AML-193 (cell line): ENCODE data around the gene SRSF1.
"Not testable (repeated sequence)": the region's sequence is repeated elsewhere in the genome, so short reads cannot be mapped to it uniquely, and the experiment has no call there.

Experiments used
- DNase-seq, 2 experiments: peaks; one replicate each; lab custom pipeline; 2025; lab: John Stamatoyannopoulos, UW

SRSF1 gene, protein sequence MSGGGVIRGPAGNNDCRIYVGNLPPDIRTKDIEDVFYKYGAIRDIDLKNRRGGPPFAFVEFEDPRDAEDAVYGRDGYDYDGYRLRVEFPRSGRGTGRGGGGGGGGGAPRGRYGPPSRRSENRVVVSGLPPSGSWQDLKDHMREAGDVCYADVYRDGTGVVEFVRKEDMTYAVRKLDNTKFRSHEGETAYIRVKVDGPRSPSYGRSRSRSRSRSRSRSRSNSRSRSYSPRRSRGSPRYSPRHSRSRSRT

DNA sequence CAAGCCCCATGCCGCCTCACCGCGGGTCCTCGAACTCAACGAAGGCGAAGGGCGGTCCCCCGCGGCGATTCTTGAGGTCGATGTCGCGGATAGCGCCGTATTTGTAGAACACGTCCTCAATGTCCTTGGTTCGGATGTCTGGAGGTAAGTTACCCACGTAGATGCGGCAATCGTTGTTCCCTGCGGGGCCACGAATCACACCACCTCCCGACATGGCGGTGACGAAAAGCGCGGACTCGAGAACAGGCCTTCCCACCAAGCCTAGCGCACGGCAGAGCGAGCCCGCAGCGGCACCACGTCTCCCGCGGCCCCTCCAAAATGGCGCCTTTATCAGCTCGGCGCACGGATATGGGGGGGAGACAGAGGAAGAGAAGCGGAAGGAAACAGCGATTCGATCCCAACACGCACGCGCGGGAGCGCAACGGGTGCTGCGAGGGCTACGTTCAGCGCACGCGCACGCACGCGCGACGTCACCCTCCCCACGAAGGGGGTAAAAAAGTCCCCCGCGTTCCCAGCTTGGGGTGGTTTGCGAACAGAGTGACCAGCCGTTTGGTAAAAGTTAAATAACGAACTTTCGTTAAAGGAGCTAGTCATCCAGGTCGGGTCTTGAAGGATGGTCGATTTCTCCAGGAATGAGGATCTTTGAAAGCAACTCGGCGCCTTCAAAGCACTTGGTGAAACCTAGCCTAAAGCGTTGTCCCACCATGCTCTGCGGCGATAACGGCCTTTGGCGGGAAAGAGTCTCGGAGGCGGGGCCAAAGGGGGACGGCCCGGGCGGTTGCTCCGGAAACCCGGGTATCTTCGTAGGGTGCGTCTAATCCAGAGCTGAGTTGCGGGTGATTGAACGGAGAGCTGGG, at the start of gene SRSF1:
TSS of gene SRSF1 (minus strand) at position 323 of the 857 bp plus-strand sequence. CDS start at position 214, 109 bp downstream.
- DNase-seq, result peak; percentile 98 to 99

DNA sequence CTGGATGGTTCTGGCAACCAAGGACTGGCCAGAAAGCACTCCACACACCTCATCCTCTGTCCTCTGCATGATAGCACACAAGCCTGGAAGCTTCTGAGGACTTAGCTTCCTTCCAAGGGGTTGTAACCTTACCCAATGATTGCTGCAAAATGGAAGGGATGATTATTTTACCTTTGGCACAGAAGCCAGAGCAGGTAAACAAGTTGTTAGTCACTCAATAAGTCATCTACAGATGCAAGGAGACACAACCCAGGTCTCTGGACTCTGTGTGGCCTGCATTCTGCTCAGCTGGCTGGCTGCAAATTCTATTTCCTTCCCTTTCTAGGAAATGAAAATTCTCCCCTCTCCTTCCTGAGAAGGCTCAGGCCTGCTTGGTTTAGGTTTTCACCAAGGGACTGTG, 49.4 kb upstream of the SRSF1 start:
- no peak for DNase-seq

DNA sequence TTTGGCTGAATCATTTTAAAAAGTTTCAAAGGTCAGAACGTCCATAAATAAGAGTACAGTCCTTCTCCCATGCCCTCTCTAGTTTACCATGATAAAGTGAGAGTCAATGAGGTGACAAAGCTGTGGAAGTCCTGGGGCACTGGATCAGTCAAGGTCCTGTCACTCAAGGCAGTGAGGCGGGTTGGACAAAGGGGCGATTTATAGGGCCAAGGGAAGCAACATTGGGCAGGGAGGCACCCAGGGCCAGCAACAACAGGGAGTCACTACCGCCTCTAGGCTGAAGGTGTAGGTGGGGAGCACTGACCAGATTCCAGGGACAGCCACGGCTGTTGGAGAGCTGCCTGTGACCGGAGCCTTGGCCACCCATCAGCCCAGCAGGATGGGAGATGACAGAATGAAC, 47.6 kb upstream of the SRSF1 start:
- no peak for DNase-seq

DNA sequence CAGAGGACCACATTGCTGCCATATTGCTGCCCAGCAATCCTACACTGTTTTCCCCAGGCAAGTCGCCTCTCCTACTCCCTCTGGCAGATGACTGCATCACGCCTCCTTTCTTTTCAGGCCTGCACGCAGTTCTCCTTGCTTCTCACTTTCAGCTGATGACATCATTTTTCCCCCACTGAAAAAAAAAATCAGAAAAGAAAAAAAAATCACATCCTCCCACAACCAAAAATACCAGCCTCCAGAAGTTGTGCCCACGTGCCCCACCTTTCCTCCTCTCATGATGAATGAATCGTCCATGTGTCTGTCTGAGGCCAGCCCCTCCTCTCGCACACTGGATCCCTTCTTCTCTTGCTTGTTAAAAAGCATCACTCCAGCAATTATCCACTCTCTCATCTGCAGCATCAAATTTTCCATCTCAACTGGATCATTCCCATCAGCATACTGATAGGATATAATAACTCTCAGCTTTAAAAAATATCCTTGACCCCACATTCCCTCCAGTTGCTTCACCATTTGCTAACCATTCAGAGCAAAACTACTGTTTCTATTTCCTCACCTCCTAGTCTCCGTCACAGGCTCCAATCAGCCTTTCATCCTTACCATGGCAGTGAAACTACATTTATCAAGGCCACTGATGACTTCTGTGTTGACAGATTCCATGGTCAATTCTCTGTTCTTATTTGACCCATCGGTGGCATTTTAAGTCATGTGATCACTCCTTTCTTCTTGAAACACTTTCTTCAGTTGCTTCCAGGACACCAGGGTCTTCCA, 46.1 kb upstream of the SRSF1 start:
- DNase-seq, result no peak

DNA sequence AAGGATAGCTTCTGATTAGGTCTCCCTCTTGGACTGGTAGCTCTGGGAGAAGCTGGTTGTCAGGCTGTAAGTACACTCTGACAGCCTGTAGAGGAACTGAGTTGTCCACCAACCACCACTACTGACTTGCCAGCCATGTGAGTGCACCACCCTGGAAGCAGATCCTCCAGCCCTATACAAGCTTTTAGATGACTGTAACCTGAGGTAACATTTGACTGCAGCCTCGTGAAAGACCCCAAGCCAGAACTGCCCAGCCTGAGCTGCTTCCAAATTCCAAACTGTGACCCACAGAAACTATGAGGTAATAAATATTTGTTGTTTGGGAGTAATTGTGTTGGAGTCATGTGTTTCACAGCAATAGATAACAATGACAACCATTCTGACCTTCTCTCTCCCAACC, 45.4 kb upstream of the SRSF1 start:
- DNase-seq, result no peak

DNA sequence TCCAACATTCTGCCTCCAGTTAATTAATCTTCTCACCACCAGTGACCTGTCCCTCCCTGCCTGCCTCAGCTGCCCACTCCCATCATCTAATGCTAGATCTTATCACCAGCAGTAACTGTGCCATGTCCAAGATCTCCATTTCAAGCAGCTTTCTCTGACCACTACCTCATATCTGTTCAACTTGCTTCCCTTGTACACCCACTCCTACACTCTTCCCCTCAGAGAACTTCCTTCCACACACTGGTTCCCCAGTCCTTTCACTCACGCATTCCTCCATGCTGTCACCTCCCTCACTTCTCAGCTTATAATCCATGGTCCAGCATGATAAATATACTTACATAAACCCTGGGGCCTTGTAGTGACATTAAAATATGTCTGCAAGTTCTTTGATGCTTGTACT, 44.4 kb upstream of the SRSF1 start:
- DNase-seq, result no peak

DNA sequence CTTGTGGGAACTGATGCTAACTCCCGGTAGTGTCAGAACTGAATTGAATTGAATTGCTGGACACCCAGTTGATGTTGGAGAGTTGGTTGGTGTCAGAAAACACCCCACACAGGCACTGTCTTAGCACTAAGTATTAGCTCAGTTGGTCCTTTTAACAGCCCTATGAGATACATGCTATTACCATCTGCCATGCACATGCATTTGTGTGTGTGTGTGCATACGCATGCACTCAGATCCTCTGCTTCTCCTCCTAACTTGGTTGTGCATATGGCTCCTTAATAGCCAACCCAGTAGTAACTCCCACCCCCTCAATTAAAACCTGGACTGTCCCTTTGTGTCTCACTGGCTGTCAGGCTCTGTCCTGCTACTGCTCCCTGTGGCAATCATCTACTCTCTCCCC, 43.9 kb upstream of the SRSF1 start:
- DNase-seq, result no peak

DNA sequence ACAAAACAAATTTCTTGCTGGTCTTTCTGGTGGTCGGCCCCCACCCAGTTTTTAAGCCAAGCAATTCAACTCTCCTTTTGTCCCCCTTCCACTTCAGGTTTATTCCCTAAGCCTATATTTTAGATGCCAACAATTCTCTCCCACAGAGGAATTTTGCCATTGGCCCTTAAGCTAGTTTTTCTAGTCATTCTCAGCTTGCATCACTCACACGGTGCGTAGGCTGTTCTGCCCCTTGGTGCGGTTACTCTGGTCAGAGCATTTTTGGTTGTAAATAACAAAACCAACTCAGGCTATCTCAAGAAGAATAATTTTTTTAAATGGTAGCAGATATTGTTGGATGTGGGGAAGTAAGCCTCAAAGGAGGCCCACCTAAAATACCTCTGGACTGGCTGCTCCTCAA, 42.5 kb upstream of the SRSF1 start:
- no peak for DNase-seq

DNA sequence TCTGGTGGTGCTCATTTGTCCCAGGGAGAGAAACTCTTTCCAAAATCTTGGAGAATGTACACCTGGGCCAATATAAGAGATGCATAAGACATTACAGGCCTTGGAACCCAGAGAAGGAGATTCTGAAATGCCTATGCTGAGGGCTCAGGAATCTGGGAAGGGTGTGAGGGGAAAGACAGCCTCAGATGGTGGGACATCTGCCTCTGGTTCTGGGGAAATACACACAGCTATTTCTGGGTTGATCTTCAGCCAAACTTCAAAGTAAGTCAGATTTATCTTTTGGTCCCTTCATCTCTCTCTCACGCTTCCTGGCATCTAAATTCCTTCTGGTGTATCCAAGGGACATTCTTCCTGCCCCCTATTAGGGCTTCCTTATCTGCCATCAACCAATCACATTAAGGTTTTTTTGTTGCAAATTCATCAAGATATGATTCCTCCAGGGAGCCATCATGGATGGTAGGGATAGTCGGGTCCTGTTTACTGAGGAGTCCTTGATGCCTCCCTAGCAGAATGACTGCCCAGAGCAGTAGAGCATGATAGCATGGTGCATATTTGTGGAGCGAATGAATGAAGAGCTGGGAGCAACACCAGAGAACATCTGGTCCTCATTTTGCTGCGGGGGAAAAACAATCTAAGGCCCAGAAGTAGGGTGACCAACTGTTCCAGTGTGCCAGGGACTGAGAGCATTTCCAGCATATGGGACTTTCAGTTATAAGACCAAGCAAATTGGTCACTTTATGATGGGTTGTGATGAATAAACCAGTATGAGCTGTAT, 40.5 kb upstream of the SRSF1 start:
- DNase-seq, result no peak

DNA sequence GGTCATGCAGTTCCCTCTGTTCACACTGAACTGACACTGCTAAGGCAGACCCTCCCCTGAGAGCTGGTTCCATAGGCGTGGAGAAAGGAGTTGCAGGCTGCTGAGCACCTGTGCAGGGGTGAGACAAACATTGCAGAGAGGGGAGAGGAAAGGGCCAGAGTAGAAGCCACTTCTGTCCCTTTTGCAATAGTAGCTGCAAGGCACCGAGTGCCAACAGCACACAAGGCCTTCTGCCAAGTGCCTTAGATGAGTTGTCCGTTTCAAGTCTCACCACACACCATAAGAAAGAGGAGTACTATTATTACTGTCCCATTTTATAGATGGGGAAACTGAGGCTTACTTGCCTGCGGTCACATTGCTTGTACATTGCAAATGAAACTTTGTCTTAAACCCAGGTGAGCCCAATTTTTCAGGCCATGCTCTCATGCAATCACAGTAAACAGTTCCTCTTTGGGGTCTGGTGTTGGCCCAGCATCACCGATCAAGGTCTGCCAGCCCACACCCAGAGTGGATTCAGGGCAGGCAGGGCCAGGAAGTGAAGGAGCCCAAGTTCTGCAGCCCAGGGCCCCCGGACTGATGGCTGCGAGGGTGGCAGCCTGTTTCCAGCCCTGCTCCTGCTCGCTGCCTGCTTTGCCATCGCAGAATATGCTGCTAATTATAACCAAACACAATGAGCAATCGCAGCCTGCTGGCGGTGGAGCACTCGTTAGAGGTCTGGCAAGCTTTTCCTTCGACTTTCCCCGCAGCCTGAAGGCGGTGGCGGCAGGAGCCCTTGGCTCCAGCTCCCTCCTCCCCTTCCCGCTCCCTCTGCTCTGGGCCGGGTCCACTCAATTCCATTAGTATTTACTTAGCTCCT, 39.4 kb upstream of the SRSF1 start:
- no peak for DNase-seq

DNA sequence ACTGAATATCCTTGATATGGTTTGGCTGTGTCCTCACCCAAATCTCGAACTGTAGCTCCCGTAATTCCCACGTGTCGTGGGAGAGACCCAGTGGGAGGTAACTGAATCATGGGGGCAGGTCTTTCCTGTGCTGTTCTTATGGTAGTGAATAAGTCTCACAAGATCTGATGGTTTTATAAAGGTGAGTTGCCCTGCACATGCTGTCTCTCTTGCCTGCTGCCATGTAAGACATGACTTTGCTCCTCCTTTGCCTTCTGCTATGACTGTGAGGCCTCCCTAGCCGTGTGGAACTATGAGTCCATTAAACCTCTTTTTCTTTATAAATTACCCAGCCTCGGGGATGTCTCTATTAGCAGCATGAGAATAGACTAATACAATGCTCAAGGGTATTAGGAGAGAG, 37.2 kb upstream of the SRSF1 start:
- DNase-seq, result not testable (repeated sequence)

DNA sequence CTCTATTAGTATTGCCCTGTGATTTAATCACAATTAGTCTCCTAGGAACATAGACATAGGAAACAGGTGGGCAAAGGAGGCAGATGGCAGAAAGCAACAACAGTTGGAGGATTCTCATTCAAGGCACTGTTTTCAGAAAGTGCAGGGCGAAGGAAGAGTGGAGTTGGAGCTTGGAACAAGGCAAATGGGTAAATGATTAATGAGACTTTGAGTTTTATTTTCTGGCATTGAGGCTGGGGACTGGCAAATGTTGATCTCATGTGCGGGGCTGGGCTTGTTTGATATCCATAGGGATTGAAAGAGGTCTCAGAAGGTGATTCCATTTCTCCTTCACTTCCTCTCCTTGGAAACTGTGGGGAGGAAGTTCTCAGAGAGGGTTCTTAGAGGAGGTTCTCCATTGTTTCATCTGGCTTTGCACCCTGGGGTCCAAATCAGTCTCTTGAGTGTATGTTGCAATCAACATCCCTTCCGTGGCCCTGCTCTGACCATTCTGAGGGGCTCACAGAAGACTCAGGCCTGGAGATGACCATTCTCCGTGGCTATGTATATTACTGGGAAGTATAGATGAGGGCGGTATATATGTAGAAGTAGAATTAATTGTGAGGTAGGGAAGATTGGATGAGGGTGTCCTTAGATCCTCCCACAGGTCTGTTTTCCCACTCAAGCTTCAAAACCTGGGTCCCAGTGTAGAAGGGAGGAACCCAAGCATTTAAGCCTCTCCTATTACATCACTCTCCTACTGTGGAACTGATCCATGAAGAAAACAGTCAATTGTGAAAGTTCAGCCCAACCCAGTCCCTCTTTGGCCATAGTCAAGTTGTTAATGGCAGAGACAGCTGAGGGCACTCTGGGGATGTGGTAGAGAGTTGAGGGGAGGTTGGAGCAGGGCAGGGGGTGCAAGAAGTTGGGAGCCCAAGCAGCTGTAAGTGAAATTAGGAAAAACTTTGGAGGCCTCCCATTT, 36.5 kb upstream of the SRSF1 start:
- DNase-seq, result no peak

DNA sequence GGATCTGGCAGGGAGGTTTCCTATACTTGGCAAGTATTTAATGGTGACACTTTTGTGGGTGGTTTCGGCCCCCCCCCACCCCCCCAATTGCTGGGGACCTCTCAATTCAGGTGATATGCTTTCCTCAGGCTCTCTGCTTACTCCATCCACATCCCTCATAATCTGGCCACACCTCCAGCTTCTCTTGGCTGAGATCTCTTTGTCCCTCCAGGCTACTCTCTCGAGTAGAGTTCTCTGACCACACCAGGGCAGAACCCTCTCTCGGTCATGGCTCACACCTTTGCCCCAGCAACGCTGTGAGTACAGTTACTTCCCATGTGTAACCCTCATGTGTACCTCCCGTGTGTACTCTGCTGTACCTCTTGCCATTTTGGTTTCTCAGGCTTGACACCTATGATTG, 34.1 kb upstream of the SRSF1 start:
- no peak for DNase-seq

DNA sequence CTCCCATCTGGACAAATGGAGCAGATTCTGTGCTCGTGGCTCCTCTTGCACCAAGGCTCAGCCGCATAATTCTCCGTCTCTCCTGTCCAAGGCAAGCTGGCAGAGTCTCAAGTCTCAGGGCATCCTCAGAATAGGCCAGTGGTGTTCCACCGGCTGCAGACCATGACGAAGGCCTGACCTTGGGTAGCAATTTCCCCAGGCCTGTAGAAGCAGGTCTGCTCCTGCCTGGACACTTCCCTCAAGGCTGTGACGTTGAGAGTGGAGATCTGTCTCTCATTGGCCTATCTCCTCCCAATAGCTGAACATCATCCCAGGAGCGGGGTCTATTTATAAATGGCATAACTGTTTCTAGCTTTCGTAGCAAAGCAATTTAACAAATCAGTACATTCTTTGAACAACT, 33.3 kb upstream of the SRSF1 start:
- DNase-seq, result no peak

DNA sequence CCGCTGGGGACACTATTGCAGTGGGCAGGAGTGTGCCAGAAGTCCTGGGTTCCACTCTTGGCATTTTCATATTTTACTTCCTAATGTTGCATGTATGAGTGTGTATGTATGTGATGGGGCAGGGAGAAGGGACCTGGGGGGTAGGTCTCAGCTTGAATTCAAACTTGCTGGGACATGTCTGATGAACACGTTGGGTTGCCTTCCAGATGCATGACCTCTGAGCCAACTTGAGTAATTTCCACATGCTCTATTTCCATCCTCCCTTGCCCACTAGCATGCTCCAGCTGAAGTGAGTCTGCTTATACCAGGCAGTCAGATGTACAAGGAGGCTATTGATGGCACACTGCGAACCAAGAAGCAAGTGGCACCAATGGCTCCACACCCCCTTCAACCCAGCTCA, 32.9 kb upstream of the SRSF1 start:
- no peak for DNase-seq

DNA sequence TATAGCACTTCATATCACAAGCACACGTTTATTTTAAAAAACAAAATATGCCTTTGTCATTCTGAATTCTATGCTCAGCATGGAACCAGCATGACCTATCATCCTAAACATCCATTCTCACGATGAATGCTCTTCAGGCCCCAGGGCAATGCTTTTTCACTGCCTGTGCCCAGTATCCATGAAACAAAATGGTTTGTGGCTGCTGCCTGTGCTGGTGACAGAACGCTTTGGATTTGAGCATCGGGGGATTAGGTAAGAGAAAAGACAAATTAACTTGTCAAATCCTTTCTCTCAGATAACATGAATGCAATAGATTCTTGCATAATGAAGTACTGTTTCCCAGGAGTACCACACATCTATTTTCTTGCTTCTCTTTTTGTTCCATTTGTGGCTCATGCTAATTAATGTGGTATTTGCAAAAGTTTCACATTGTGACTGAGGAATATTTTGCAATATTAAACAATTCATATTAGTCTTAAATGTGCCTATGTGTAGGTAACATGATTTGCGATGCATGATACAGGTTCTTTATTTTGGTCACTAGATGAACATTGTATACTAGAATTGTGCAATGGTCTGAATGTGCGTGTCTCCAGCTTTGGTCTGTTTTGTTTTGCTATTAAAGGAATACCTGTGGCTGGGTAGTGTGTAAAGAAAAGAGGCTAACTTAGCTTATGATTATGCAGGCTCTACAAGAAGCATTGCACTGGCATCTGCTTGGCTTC, 25.8 kb upstream of the SRSF1 start:
- DNase-seq, result no peak

DNA sequence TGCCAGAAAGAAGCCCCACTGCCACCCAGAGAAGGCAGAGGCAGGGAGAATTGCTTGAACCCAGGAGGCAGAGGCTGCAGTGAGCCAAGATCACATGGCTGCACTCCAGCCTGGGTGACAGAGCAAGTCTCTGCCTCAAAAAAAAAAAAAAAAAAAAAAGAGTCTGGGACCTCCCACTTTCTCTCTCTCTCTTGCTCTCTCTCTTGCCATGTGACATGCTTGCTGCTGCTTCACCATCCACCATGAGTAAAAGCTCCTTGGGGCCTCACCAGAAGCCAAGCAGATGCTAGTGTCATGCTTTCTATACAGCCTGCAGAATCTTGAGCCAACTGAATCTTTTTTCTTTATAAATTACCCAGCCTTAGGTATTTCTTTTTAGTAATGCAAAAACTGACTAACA, 21.5 kb upstream of the SRSF1 start:
- no peak for DNase-seq

DNA sequence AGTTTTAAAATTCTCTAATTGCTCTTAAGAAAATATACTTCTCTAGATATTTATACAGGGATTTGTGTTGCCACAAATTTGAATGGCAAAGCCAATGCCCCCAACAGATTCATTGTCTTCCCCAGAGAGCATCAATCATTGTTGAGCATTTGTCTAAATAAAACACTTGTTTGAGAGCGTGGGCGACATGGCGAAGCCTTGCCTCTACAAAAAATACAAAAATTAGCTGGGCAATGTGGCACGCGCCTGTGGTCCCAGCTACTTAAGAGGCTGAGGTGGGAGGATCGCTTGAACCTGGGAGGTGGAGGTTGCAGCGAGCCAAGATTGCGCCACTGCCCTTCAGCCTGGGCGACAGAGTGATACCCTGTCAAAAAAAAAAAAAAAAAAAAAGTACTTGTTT, 13.4 kb upstream of the SRSF1 start:
- DNase-seq, result no peak

DNA sequence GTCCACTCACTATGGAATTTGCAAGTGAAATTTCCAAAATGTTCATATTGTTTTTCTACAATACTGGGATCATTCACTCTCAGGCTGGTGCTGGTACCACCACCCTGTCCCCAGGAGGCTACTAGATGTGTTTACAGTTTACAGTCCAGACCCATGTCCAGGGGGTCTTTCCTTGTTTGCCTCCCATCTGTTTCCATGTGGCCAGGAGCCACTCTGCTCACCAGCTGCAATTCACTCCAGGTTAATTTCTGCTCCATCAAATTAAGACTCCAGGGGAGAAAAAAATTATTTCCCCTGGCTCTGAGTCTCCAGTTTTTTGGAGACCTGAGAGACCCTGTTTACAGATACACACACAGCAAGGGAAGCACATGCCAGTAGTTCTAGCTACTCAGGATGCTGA, 12.5 kb upstream of the SRSF1 start:
- DNase-seq, result no peak
